Measurements from ENCODE around the gene SF3B4. TPM values are rescaled to one million over a fixed set of nuclear protein-coding genes. Genes with fewer than 3 reads are reported as not detected.
A peak's percentile ranks its signal among the peaks of the same experiment; 100 is the strongest.
"Not testable (repeated sequence)": the region's sequence is repeated elsewhere in the genome, so short reads cannot be mapped to it uniquely, and the experiment has no call there.

Gene SF3B4
- total RNA-seq, 2 experiments from 2014 or later: 68.6 to 71.9 TPM

GRCh38 chr1:149888247-149888998 is 39.2 kb downstream of the SF3B4 start:
- H3K4me1 Mint-ChIP-seq: no peaks in the 10 kb centered on the region
- CTCF ChIA-PET: interaction anchor here (0.7 to 1.5 kb wide), 8 partner anchors 10 to 299 kb away, joined by 3 to 6 read pairs (median 4); no protein-coding TSS in a partner anchor
- ATAC-seq (peak; percentile 17), DNase-seq (peak; percentile 91)
- H3K4me3 Mint-ChIP-seq: no peak overlapping the region
- POLR2A ChIA-PET: interaction anchor here (0.6 to 4.8 kb wide), 20 partner anchors 11 to 347 kb away, joined by 3 to 33 read pairs (median 6); partner anchors contain the start of genes ANP32E, BOLA1, OTUD7B and PLEKHO1
- H3K9me3 Mint-ChIP-seq (ENCODE audit: low read depth): no peaks in the 10 kb centered on the region
- intact Hi-C loops (cut with DNase I, micrococcal nuclease): loop anchor here (1.0 kb wide), 7 partner anchors 11 to 346 kb away; partner anchors contain the start of genes BOLA1 (in 2 of the 2), SF3B4 (in 2 of the 2), OTUD7B (in 1 of the 2) and VPS45 (in 1 of the 2)
- H3K36me3 Mint-ChIP-seq (ENCODE audit: low read depth): no peaks in the 10 kb centered on the region
- no peak overlapping the region for H3K27ac Mint-ChIP-seq
- H3K27me3 Mint-ChIP-seq: no peaks in the 10 kb centered on the region

- H3K4me1 Mint-ChIP-seq: no peaks in the 10 kb centered on the region
- H3K27ac Mint-ChIP-seq: no peak overlapping the region
- H3K9me3 Mint-ChIP-seq (ENCODE audit: low read depth): no peaks in the 10 kb centered on the region
- H3K27me3 Mint-ChIP-seq: no peaks in the 10 kb centered on the region
- H3K36me3 Mint-ChIP-seq (ENCODE audit: low read depth): no peaks in the 10 kb centered on the region
- intact Hi-C loops (cut with DNase I, micrococcal nuclease): loop anchor here (1.0 kb wide), 7 partner anchors 12 to 347 kb away; partner anchors contain the start of genes BOLA1 (in 2 of the 2), SF3B4 (in 2 of the 2), OTUD7B (in 1 of the 2) and VPS45 (in 1 of the 2)
- DNase-seq (peak; percentile 86), ATAC-seq (peak; percentile 59)
- no peak overlapping the region for H3K4me3 Mint-ChIP-seq
- POLR2A ChIA-PET: interaction anchor here (0.5 to 4.8 kb wide), 26 partner anchors 12 to 1185 kb away, joined by 3 to 33 read pairs (median 4); partner anchors contain the start of genes ANP32E, BOLA1, OTUD7B and PLEKHO1
- CTCF ChIA-PET: interaction anchor here (0.8 to 1.5 kb wide), 7 partner anchors 40 to 299 kb away, joined by 3 to 6 read pairs (median 4); no protein-coding TSS in a partner anchor
Measured at GRCh38 chr1:149887456-149888246, 40.0 kb downstream of the SF3B4 start.

- ChIA-PET CTCF (interaction anchor here (0.8 to 1.1 kb wide), 2 partner anchors 43 to 46 kb away, joined by 3 to 4 read pairs; no protein-coding TSS in a partner anchor), POLR2A (interaction anchor here (0.5 to 4.8 kb wide), 16 partner anchors 13 to 676 kb away, joined by 3 to 33 read pairs (median 7); partner anchors contain the start of genes ANP32E, BOLA1, OTUD7B and PLEKHO1)
- DNase-seq; H3K4me1 Mint-ChIP-seq; H3K36me3 Mint-ChIP-seq (ENCODE audit: low read depth); ATAC-seq; H3K9me3 Mint-ChIP-seq (ENCODE audit: low read depth); H3K27ac Mint-ChIP-seq; H3K4me3 Mint-ChIP-seq; intact Hi-C loops (cut with DNase I, micrococcal nuclease); H3K27me3 Mint-ChIP-seq: not testable (repeated sequence)
Measured at GRCh38 chr1:149887196-149887455, 40.5 kb downstream of the SF3B4 start.

GRCh38 chr1:149886396-149887195 is 41.0 kb downstream of the SF3B4 start:
- H3K4me3 Mint-ChIP-seq: no peak overlapping the region
- intact Hi-C loops (cut with DNase I, micrococcal nuclease): no loop called here

GRCh38 chr1:149886121-149886395 is 41.5 kb downstream of the SF3B4 start:
- POLR2A ChIA-PET: interaction anchor here (0.6 to 4.8 kb wide), 13 partner anchors 8 to 677 kb away, joined by 3 to 33 read pairs (median 7); partner anchors contain the start of genes BOLA1 and RPRD2
- H3K4me3 Mint-ChIP-seq; H3K27ac Mint-ChIP-seq; H3K9me3 Mint-ChIP-seq (ENCODE audit: low read depth); ATAC-seq; H3K27me3 Mint-ChIP-seq; CTCF ChIA-PET; DNase-seq; H3K4me1 Mint-ChIP-seq; H3K36me3 Mint-ChIP-seq (ENCODE audit: low read depth); intact Hi-C loops (cut with DNase I, micrococcal nuclease): not testable (repeated sequence)

More at GRCh38 chr1:149886396-149887195, 41.0 kb downstream of the SF3B4 start:
- Mint-ChIP-seq H3K27ac (no peak overlapping the region), H3K36me3 (ENCODE audit: low read depth) (peaks cover 2% of the 10 kb centered on the region), H3K4me1 (peaks cover 7% of the 10 kb centered on the region), H3K27me3 (no peaks in the 10 kb centered on the region), H3K9me3 (ENCODE audit: low read depth) (no peaks in the 10 kb centered on the region)
- DNase-seq (peak; percentile 91), ATAC-seq (peak; percentile 60)
- POLR2A ChIA-PET: interaction anchor here (0.5 to 4.8 kb wide), 22 partner anchors 9 to 677 kb away, joined by 3 to 33 read pairs (median 7); partner anchors contain the start of genes ANP32E, BOLA1, OTUD7B and PLEKHO1
- CTCF ChIA-PET: no interaction called here

GRCh38 chr1:149885339-149886120 is 42.1 kb downstream of the SF3B4 start:
- Mint-ChIP-seq H3K27me3 (no peaks in the 10 kb centered on the region), H3K9me3 (ENCODE audit: low read depth) (no peaks in the 10 kb centered on the region), H3K4me1 (peaks cover 8% of the 10 kb centered on the region), H3K36me3 (ENCODE audit: low read depth) (peaks cover 2% of the 10 kb centered on the region), H3K4me3 (no peak overlapping the region), H3K27ac (no peak overlapping the region)
- intact Hi-C loops (cut with DNase I, micrococcal nuclease): no loop called here
- DNase-seq: peak; percentile 87
- peak; percentile 17 for ATAC-seq
- CTCF ChIA-PET: interaction anchor here (0.6 to 0.7 kb wide), 2 partner anchors 77 to 285 kb away, joined by 3 read pairs; no protein-coding TSS in a partner anchor
- POLR2A ChIA-PET: interaction anchor here (0.6 to 4.8 kb wide), 13 partner anchors 8 to 678 kb away, joined by 3 to 33 read pairs (median 6); partner anchors contain the start of genes BOLA1 and RPRD2

- no peak overlapping the region for H3K27ac Mint-ChIP-seq
- intact Hi-C loops (cut with DNase I, micrococcal nuclease): no loop called here
- ChIA-PET POLR2A (interaction anchor here (0.6 to 4.8 kb wide), 8 partner anchors 15 to 479 kb away, joined by 3 to 33 read pairs (median 4); partner anchors contain the start of genes BOLA1 and RPRD2), CTCF (interaction anchor here (0.6 to 0.9 kb wide), 3 partner anchors 41 to 286 kb away, joined by 3 to 5 read pairs (median 3); no protein-coding TSS in a partner anchor)
- H3K36me3 Mint-ChIP-seq (ENCODE audit: low read depth): peaks cover 2% of the 10 kb centered on the region
- no peak for ATAC-seq
- no peaks in the 10 kb centered on the region for H3K27me3 Mint-ChIP-seq
- no peaks in the 10 kb centered on the region for H3K9me3 Mint-ChIP-seq (ENCODE audit: low read depth)
- H3K4me1 Mint-ChIP-seq: peaks cover 17% of the 10 kb centered on the region
- peak; percentile 64 for DNase-seq
- no peak overlapping the region for H3K4me3 Mint-ChIP-seq
Measured at GRCh38 chr1:149884433-149885338, 42.9 kb downstream of the SF3B4 start.

- ATAC-seq (no peak), DNase-seq (no peak)
- peaks cover 26% of the 10 kb centered on the region for H3K4me1 Mint-ChIP-seq
- ChIA-PET POLR2A (interaction anchor here (1.1 to 3.7 kb wide), 2 partner anchors 39 to 44 kb away, joined by 4 to 28 read pairs; no protein-coding TSS in a partner anchor), CTCF (interaction anchor here (0.9 kb wide), 1 partner anchor 40 kb away, joined by 5 read pairs; no protein-coding TSS in a partner anchor)
- H3K36me3 Mint-ChIP-seq (ENCODE audit: low read depth): peaks cover 2% of the 10 kb centered on the region
- H3K4me3 Mint-ChIP-seq: peak overlapping the region; percentile 6
- intact Hi-C loops (cut with DNase I, micrococcal nuclease): no loop called here
- no peaks in the 10 kb centered on the region for H3K9me3 Mint-ChIP-seq (ENCODE audit: low read depth)
- peak overlapping the region; percentile 73 for H3K27ac Mint-ChIP-seq
- H3K27me3 Mint-ChIP-seq: no peaks in the 10 kb centered on the region
Measured at GRCh38 chr1:149883598-149884247, 43.9 kb downstream of the SF3B4 start.

GRCh38 chr1:149881876-149882275 is 45.7 kb downstream of the SF3B4 start:
- intact Hi-C loops (cut with DNase I, micrococcal nuclease): no loop called here
- H3K9me3 Mint-ChIP-seq (ENCODE audit: low read depth): no peaks in the 10 kb centered on the region
- no peak overlapping the region for H3K27ac Mint-ChIP-seq
- DNase-seq (no peak), ATAC-seq (no peak)
- H3K4me3 Mint-ChIP-seq: no peak overlapping the region
- ChIA-PET CTCF (no interaction called here), POLR2A (no interaction called here)
- peaks cover 2% of the 10 kb centered on the region for H3K36me3 Mint-ChIP-seq (ENCODE audit: low read depth)
- H3K4me1 Mint-ChIP-seq: peaks cover 28% of the 10 kb centered on the region
- no peaks in the 10 kb centered on the region for H3K27me3 Mint-ChIP-seq

Data from activated CD4-positive, alpha-beta T cell treated with anti-CD3 and anti-CD28 coated beads for 36 hours (primary cell).